RWPE2 (cell line): Measurements from ENCODE around the gene PLCB1.

Experiments
- ATAC-seq: fragments of 200-7000 bp; cut with Tn5 transposase; 3 replicates; pipeline ENCODE4 v1.9.1; 2021; ENCODE audit warnings: low read depth
- DNase-seq: peaks from one replicate; pipeline ENCODE4 v3.0.0-alpha.2; 2020; ENCODE audit warnings: low spot score
- H3K27ac ChIP-seq: fragments of 450-650 bp; 2 replicates; pipeline ENCODE4 v1.5.1; 2017; ENCODE audit warnings: mild to moderate bottlenecking; ENCODE audit not compliant: poor library complexity, severe bottlenecking
- H3K27me3 ChIP-seq: fragments of 250-450 bp; sonication (Bioruptor Pico); 2 replicates; pipeline ENCODE4 v1.5.1; 2021; ENCODE audit warnings: mild to moderate bottlenecking, moderate library complexity; ENCODE audit not compliant: insufficient read depth, poor library complexity, severe bottlenecking
- H3K36me3 ChIP-seq: fragments of 250-450 bp; sonication (Bioruptor Pico); 2 replicates; pipeline ENCODE4 v1.5.1; 2020; ENCODE audit warnings: low read depth, mild to moderate bottlenecking, moderate library complexity
- H3K4me1 ChIP-seq: fragments of 250-450 bp; sonication (Bioruptor Pico); 2 replicates; pipeline ENCODE4 v1.5.1; 2021; ENCODE audit warnings: mild to moderate bottlenecking, moderate library complexity; ENCODE audit not compliant: insufficient read depth, poor library complexity, severe bottlenecking
- H3K4me3 ChIP-seq: fragments of 250-450 bp; sonication (Bioruptor Pico); 2 replicates; pipeline ENCODE4 v1.5.1; 2021; ENCODE audit warnings: mild to moderate bottlenecking, moderate library complexity; ENCODE audit not compliant: severe bottlenecking
- H3K9me3 ChIP-seq: fragments of 250-450 bp; sonication (Bioruptor Pico); 2 replicates; pipeline ENCODE4 v1.5.1; 2021; ENCODE audit warnings: mild to moderate bottlenecking, moderate library complexity; ENCODE audit not compliant: severe bottlenecking
- CTCF ChIP-seq: fragments of 450-650 bp; IDR thresholded peaks from one replicate; pipeline ENCODE4 v1.5.1; 2017; ENCODE audit warnings: mild to moderate bottlenecking, moderate library complexity; ENCODE audit not compliant: poor library complexity, severe bottlenecking

The PLCB1 gene

GRCh38 chr20:8244637-8245036, 112.6 kb downstream of the PLCB1 start:
- Histone ChIP-seq H3K4me1 (no peaks in the 10 kb centered on the region), H3K9me3 (no peaks in the 10 kb centered on the region), H3K27ac (no peak overlapping the region), H3K36me3 (no peaks in the 10 kb centered on the region), H3K4me3 (no peak overlapping the region), H3K27me3 (peaks cover 6% of the 10 kb centered on the region)
- DNase-seq (no peak), ATAC-seq (no peak)
- no peak for TF ChIP-seq CTCF

- Histone ChIP-seq H3K27ac (no peak overlapping the region), H3K36me3 (no peaks in the 10 kb centered on the region), H3K4me1 (no peaks in the 10 kb centered on the region), H3K4me3 (no peak overlapping the region), H3K27me3 (peaks cover 6% of the 10 kb centered on the region), H3K9me3 (no peaks in the 10 kb centered on the region)
- ATAC-seq: no peak
- DNase-seq: no peak
- no peak for TF ChIP-seq CTCF
These were observed 114.1 kb downstream of the PLCB1 start for GRCh38 chr20:8246153-8246552.

- H3K27me3 ChIP-seq: peaks cover 6% of the 10 kb centered on the region
- TF ChIP-seq CTCF: no peak
- H3K27ac ChIP-seq: no peak overlapping the region
- H3K4me3 ChIP-seq: no peak overlapping the region
- H3K36me3 ChIP-seq: no peaks in the 10 kb centered on the region
- no peaks in the 10 kb centered on the region for H3K4me1 ChIP-seq
- ATAC-seq: no peak
- no peak for DNase-seq
- H3K9me3 ChIP-seq: no peaks in the 10 kb centered on the region
These were observed 114.7 kb downstream of the PLCB1 start for GRCh38 chr20:8246716-8247115.

GRCh38 chr20:8248051-8248450, 116.0 kb downstream of the PLCB1 start:
- Histone ChIP-seq H3K4me1 (no peaks in the 10 kb centered on the region), H3K4me3 (no peak overlapping the region), H3K27me3 (peaks cover 6% of the 10 kb centered on the region), H3K9me3 (no peaks in the 10 kb centered on the region), H3K36me3 (no peaks in the 10 kb centered on the region), H3K27ac (no peak overlapping the region)
- DNase-seq (no peak), ATAC-seq (no peak; the same call in 2 of the 3 replicates)
- no peak for TF ChIP-seq CTCF

GRCh38 chr20:8249634-8250033, 117.6 kb downstream of the PLCB1 start:
- Histone ChIP-seq H3K27me3 (peaks cover 5% of the 10 kb centered on the region), H3K9me3 (no peaks in the 10 kb centered on the region), H3K36me3 (no peaks in the 10 kb centered on the region), H3K4me1 (no peaks in the 10 kb centered on the region), H3K4me3 (no peak overlapping the region), H3K27ac (no peak overlapping the region)
- TF ChIP-seq CTCF: no peak
- DNase-seq (no peak), ATAC-seq (no peak)
